Stimulated activated CD8-positive, alpha-beta memory T cell treated with anti-CD3 and anti-CD28 coated beads, Interleukin-4, amount 100 ng/mL, for 1 hour (primary cell): ENCODE data around the gene KRT31.
"Not testable (repeated sequence)": the region's sequence is repeated elsewhere in the genome, so short reads cannot be mapped to it uniquely, and the experiment has no call there.

Source experiments
- DNase-seq, 2 donors: peaks; one replicate each; pipeline ENCODE4 v3.0.0-alpha.2; 2020; ENCODE audit warnings: low read depth in 2 of 2, low spot score in 1 of 2

Gene KRT31

DNA sequence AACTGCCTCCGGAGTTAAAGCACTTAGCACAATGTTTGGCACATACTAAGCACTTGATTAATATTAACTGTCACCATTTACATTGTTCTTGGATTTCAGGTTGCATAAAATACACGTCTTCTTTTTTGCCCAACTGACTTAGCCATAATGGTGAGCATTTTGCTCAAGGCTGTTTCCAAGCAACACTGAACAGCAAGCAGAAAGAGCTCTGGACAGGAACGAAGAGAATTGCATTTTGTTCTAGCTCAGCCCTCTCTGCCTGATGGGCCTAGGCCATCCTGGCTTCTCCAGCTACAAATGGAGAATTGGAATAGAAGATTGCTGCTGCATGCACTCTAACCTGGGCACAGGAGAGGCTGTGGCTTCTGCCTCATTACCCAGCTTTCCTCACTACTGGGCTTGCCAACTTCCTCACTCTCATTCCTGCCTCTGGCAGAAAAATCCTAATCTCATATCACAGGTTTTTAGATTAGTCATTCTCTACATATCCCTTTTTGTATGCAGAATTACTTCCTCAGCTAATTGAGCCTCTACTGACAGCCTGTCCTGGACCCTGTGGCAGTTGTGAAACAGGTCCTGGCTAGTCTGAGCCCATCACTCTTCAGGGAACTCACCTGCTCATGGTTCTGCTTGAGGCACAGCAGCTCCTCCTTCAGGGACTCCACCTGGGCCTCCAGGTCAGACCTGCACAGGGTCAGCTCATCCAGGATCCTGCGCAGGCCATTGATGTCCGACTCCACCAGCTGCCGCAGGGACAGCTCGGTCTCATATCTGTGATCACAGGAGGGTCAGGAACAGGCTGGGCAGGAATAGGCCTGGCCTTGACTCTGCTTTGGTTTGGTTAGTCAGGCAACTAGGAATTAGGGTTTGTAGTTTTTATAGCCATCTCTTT, 49.3 kb downstream of the KRT31 start:
- DNase-seq, result no peak

GRCh38 chr17:41346421-41346820, 51.0 kb downstream of the KRT31 start:
- not testable (repeated sequence) for DNase-seq

DNA sequence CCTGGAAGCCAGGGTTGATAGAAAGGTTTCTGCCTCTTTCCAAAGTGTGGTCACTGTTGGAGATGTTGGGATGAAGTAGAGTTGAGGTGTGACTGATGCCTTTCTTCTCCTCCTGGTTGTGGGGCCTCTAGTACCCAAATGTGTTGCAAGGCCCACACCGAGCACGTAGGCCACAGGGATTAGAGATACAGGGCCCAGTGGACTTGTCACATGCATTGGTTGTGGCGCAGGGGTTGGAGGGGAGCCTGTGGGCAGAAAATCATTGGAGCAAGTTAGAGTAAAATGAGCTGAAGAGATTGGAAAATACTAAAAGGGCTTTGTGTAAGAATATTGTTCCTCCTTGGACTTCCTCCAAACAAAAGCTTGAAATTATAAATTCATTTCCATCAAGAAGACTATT, 51.4 kb downstream of the KRT31 start:
- no peak for DNase-seq
